HG02938 (cell line): ENCODE data around the gene CTTNBP2NL.
"Not testable (repeated sequence)": the region's sequence is repeated elsewhere in the genome, so short reads cannot be mapped to it uniquely, and the experiment has no call there.

Experiments
- ATAC-seq: cut with Tn5 transposase; IDR thresholded peaks from one replicate; pipeline ENCODE4 v1.9.1; 2021; ENCODE audit warnings: mild to moderate bottlenecking, moderate library complexity; ENCODE audit not compliant: unreplicated experiment

CTTNBP2NL gene

DNA sequence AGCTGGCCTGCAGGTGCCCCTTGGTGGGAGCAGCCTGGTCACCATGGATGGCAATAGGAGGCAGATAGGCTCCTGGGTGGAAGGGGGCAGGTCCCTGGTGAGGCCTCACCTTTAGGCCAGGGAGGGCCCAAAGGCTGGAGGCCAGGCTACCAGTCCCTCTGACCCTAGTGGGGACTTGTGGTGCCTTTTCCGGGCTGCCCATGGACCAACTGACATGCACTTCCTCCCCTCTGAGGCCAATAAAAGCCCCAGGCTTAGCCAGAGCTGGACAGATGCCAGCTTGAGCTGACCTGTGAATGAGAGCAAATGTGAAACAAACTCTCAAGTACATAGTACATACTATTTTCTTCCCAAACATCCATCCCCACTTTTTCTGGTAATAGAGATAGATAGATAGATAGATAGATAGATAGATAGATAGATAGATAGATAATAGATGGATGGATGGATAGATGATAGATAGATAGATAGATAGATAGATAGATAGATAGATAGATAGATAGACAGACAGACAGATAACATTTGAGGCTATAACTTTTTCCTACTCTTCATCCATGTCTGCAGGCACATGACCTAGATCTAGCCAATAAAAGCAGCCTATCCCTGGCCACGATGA lies 9.2 kb upstream of the CTTNBP2NL start:
- ATAC-seq: no peak

DNA sequence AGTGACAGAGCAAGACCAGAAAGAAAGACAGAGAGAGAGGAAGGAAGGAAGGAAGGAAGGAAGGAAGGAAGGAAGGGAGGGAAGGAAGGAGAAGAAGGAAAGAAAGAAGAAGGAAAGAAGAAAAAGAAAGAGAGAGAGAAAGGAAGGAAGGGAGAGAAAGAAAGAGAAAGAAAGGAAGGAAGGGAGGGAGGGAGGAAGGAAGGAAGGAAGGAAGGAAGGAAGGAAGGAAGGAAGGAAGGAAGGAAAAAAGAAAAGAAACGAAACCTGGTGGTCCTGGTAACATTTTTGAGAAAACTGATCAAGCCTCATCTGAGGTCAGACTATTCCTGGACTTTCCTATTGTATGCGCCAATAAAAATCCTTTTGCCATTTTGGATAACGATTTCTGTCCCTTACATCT lies 8.2 kb upstream of the CTTNBP2NL start:
- ATAC-seq: no peak

DNA sequence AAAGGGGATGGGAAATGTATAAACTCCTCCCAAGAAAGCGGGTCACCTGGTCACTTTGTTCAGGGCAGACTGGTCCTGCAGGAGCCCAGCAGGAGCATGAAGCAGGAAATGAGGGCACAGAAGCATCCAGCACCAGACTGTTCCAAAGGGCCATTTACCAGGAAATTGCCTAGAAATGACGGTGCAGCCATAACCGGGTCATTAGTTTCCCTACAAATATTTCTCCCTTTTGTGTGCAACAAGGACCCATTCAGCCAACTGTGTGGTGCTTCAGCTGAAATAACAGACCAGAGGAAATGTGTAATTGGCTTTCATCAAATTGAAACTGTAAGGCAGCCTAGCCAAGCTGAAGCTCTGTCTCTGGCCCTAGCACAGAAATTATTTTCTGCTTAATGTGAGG lies 7.6 kb upstream of the CTTNBP2NL start:
- ATAC-seq: no peak

GRCh38 chr1:112389689-112390088 lies 6.3 kb upstream of the CTTNBP2NL start:
- ATAC-seq: no peak

DNA sequence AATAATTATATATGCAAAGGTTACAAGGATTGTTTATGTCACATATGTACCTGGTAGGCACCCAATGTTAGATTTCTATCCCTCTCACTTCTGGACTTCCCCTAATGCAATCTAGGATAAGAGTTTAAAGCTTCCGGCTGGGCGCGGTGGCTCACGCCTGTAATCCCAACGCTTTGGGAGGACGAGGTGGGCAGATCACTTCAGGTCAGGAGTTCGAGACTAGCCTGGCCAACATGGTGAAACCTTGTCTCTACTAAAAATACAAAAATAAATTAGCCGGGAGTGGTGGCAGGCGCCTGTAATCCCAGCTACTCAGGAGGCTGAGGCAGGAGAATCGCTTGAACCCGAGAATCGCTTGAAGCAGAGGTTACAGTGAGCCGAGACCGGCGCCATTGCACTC lies 5.7 kb upstream of the CTTNBP2NL start:
- not testable (repeated sequence) for ATAC-seq

- ATAC-seq: peak; percentile 62
Observed at GRCh38 chr1:112390775-112391602, 5.0 kb upstream of the CTTNBP2NL start.

DNA sequence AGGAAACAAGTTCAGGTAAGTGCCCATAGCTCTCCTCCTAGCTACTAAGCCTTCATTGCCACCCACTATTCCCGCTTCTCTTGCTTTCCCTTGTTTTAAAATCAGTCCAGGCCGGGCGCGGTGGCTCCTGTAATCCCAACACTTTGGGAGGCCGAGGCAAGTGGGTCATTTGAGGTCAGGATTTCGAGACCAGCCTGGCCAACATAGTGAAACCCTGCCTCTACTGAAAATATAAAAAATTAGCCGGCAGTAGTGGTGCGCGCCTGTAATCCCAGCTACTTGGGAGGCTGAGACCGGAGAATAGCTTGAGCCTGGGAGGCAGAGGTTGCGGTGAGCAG lies 4.4 kb upstream of the CTTNBP2NL start:
- no peak for ATAC-seq

DNA sequence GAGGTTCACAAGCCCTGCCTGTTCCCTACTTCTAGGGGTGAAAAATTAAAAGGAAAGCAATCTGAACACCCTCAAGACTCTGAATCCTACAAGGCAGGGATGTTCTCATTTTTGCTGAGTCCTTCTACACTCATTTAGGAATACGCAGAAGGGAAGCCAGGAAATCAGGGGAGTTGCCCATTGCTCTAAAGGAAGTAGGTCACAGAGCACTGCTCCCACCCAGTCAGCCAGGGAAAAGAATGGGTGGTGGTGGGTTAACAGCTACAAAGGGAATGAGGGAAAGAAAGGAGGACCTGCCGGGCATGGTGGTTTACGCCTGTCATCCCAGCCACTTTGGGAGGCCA lies 2.4 kb upstream of the CTTNBP2NL start:
- no peak for ATAC-seq

GRCh38 chr1:112394743-112395062 lies 1.3 kb upstream of the CTTNBP2NL start:
- no peak for ATAC-seq

GRCh38 chr1:112395256-112395820 lies 676 bp upstream of the CTTNBP2NL start:
- no peak for ATAC-seq

DNA sequence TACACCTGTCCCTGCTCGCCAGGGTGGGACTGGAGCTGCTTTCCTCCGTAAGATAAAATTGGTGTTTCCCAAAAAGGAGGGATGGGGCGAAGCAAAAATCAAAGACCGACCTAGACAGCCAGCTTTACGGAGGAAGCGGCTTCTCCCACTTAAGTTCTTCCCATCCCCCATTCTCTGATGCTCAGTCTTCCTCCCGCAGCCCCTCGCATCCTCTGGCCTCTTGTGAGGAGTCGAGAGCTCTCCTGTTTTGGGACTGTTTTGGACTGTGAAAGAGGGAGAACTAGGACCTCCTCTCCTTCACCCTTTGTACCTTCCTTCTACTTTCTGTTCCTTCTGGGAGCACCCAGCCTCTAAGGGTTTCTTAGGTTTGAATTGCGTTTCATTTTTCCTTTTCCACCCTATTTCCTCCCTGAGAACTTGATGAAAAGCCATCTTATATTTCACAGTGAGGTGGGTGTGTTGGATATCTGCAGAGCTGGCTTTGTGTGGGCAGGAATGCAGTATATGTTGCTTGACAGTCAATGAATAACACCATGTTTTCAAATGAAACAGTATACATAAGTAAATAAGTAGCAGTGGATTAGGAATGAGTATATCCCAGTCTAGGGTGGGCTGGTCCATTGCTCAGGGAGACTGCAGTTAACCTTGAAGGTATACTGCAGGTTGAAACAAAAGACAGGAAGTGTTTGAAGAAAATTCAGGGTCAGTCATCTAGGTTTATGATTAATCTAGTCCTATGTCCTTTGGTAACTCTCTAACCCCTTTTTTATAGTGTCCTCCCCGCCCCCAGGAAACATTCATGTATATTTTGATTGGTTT lies 848 bp downstream of the CTTNBP2NL start:
- ATAC-seq: no peak

GRCh38 chr1:112397841-112398240 lies 1.8 kb downstream of the CTTNBP2NL start:
- no peak for ATAC-seq

- peak; percentile 35 for ATAC-seq
Observed at GRCh38 chr1:112399456-112399855, 3.4 kb downstream of the CTTNBP2NL start.

- not testable (repeated sequence) for ATAC-seq
Observed at GRCh38 chr1:112400706-112401105, 4.7 kb downstream of the CTTNBP2NL start.

DNA sequence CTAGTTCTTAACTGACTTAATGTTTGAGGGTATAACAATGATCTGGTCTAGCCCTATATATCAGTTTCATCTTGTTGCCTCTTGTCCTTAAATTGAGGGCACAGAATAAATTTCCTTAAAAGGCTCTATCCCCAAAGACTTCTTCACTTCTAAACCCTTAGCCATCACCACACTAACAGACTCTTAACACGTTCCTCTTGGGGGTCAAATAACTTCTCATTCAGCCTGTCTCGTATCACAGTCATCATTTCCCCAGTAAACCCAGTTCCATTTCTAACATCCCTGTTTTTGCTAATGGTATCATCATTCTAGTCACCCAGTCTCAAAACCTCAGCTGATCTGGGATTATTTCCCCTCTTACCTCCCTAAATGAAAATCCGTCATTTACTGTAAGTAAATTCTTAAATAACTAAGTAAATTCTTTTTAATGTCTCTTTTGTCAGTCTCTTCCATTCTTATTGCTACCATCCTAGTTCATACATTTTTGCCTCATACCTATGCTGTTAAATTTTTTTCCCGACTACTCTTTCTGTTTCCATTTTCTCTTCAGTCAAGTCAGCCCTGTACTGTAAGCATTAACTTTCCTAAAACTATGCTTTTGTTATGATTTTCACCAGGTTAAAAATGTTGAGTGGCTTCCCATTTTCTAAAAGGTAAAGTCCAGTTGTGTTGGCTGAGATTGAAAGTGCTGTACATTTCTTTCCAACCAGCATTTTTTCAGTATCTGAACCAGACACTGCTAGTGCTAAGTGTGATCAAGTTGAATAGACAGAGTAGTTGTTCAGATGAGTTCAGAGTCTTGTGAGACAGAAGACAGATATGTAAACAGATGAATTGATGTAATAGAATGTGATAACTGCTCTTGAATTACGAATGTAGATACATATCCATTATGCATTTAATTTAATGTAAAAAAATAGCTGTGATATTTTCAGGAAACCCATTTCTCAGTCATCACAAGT lies 6.9 kb downstream of the CTTNBP2NL start:
- peak; percentile 61 for ATAC-seq

GRCh38 chr1:112406771-112407170 lies 10.8 kb downstream of the CTTNBP2NL start:
- ATAC-seq: no peak

GRCh38 chr1:112409414-112409813 lies 13.4 kb downstream of the CTTNBP2NL start:
- ATAC-seq: no peak

GRCh38 chr1:112410673-112411072 lies 14.7 kb downstream of the CTTNBP2NL start:
- no peak for ATAC-seq

GRCh38 chr1:112417271-112417670 lies 21.3 kb downstream of the CTTNBP2NL start:
- no peak for ATAC-seq

DNA sequence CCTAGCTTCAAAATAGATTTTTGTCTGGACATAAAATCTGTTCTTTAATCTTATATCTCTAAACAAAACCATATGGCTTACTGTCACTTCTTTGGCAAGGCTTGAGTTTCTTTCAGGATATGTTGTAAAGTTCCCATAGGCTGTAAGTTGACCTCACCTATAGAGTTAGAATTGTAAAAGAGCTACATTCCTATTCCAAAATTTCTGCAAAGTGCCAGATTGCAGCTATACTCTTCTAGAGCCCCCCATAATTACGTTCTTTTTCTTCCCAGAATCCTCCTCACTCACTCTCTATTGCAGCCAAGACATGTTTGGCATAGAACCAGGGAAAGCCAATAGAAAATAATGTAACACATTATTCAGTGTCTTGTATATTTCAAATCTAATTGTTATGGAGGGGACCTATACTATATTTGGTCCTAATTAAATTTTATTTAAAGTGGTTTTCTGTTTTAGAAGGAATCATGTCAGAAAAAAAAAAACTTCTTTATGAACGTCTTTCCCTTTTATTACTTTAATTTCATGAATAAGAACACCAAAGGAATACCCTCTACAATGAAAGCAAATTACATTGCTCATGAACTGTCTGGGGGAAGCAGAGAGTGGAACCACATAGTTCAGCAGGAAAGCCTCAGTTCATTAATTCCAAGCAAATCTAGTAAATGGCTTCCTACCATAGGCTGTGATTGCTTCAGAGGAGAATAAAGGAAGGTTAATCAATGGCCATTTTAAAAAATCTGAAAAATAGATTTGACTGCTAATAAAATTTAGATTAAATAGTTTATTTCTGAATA lies 22.3 kb downstream of the CTTNBP2NL start:
- no peak for ATAC-seq
